HG02840 (cell line): ENCODE measurements around the gene TRIM27.
A peak's percentile ranks its signal among the peaks of the same experiment; 100 is the strongest.
"Not testable (repeated sequence)": the region's sequence is repeated elsewhere in the genome, so short reads cannot be mapped to it uniquely, and the experiment has no call there.

Experiments used
- ATAC-seq: cut with Tn5 transposase; IDR thresholded peaks from one replicate; pipeline ENCODE4 v1.9.1; 2021; ENCODE audit warnings: mild to moderate bottlenecking, moderate library complexity, moderate number of reproducible peaks; ENCODE audit not compliant: unreplicated experiment, low FRiP score

Gene TRIM27

GRCh38 chr6:28923318-28924102 is at the start of gene TRIM27:
TRIM27 (minus strand) TSS chr6:28923985; CDS start chr6:28923632, 353 bp downstream.
- ATAC-seq: peak; percentile 81

- not testable (repeated sequence) for ATAC-seq
Measured at GRCh38 chr6:28970056-28970455, 46.3 kb upstream of the TRIM27 start.

- no peak for ATAC-seq
Measured at GRCh38 chr6:28969129-28969528, 45.3 kb upstream of the TRIM27 start.

- ATAC-seq: no peak
Measured at GRCh38 chr6:28968476-28968875, 44.7 kb upstream of the TRIM27 start.

- no peak for ATAC-seq
Measured at GRCh38 chr6:28965706-28966105, 41.9 kb upstream of the TRIM27 start.

GRCh38 chr6:28960846-28961500 is 37.2 kb upstream of the TRIM27 start:
- no peak for ATAC-seq

GRCh38 chr6:28958561-28959243 is 34.9 kb upstream of the TRIM27 start:
- not testable (repeated sequence) for ATAC-seq

- not testable (repeated sequence) for ATAC-seq
Measured at GRCh38 chr6:28957795-28958314, 34.1 kb upstream of the TRIM27 start.

- ATAC-seq: no peak
Measured at GRCh38 chr6:28956331-28956730, 32.5 kb upstream of the TRIM27 start.

- no peak for ATAC-seq
Measured at GRCh38 chr6:28953585-28954258, 29.9 kb upstream of the TRIM27 start.

GRCh38 chr6:28953039-28953584 is 29.3 kb upstream of the TRIM27 start:
- no peak for ATAC-seq

GRCh38 chr6:28949656-28950195 is 25.9 kb upstream of the TRIM27 start:
- ATAC-seq: not testable (repeated sequence)

- no peak for ATAC-seq
Measured at GRCh38 chr6:28948782-28949486, 25.1 kb upstream of the TRIM27 start.

GRCh38 chr6:28947831-28948270 is 24.1 kb upstream of the TRIM27 start:
- no peak for ATAC-seq

GRCh38 chr6:28947067-28947765 is 23.4 kb upstream of the TRIM27 start:
- no peak for ATAC-seq

GRCh38 chr6:28945349-28945748 is 21.6 kb upstream of the TRIM27 start:
- ATAC-seq: no peak

- ATAC-seq: no peak
Measured at GRCh38 chr6:28944412-28944865, 20.7 kb upstream of the TRIM27 start.

- ATAC-seq: no peak
Measured at GRCh38 chr6:28943557-28944411, 20.0 kb upstream of the TRIM27 start.
